ENCODE measurements around the gene ZNF385D. TPM values are rescaled to one million over a fixed set of nuclear protein-coding genes. Genes with fewer than 3 reads are reported as not detected.

The ZNF385D gene
- total RNA-seq, 1 experiment from 2014 or later, result not detected

- DNase-seq (ENCODE audit: low read depth, low spot score) (no peak), ATAC-seq (no peak)
- RAD21 ChIA-PET (ENCODE audit: low non-redundant PET in 1 of 2, low total read pairs in 2 of 2, uncharacterized antibody in 2 of 2, unreplicated experiment in 2 of 2), result no interaction called here
- POLR2A ChIA-PET, result no interaction called here
- Histone ChIP-seq H3K4me3 (replicated peaks in 1 of 2; ENCODE audit: low read depth in 1 of 2, low read length in 2 of 2) (no peak overlapping the region), H3K4me2 (ENCODE audit: low read length) (no peak overlapping the region), H3K79me2 (ENCODE audit: insufficient read depth, low read length) (no peaks in the 10 kb centered on the region), H2AFZ (ENCODE audit: low read depth, low read length, poor library complexity, severe bottlenecking) (no peak overlapping the region), H3K4me1 (ENCODE audit: control insufficient read depth in 1 of 2, insufficient read depth in 2 of 2, low read length in 2 of 2) (no peaks in the 10 kb centered on the region), H3K36me3 (ENCODE audit: control insufficient read depth in 1 of 2, insufficient read depth in 2 of 2, low read length in 2 of 2) (no peaks in the 10 kb centered on the region), H4K20me1 (ENCODE audit: insufficient read depth) (no peaks in the 10 kb centered on the region), H3K27ac (ENCODE audit: low read depth, low read length) (no peak overlapping the region), H3K27me3 (ENCODE audit: insufficient read depth, low read length) (no peaks in the 10 kb centered on the region), H3K9ac (ENCODE audit: low read length) (no peak overlapping the region), H3K9me3 (ENCODE audit: control insufficient read depth in 1 of 2, insufficient read depth in 1 of 2, low read depth in 1 of 2, low read length in 2 of 2) (peaks cover 0 to 22% of the 10 kb centered on the region in 2 experiments; a peak in 2 of 4 replicates), H3K9me2 (ENCODE audit: insufficient read depth) (no peaks in the 10 kb centered on the region)
- CTCF ChIA-PET, result no interaction called here
- intact Hi-C loops (cut with micrococcal nuclease), result no loop called here
- BruUV-seq (replicated peaks), result no TSS peak
- TF ChIP-seq ELF1 (IDR thresholded peaks at IDR 0.05; ENCODE audit: borderline replicate concordance, low read depth) (no peak), SP1 (IDR thresholded peaks at IDR 0.05; ENCODE audit: low read depth) (no peak), FOSL1 (IDR thresholded peaks at IDR 0.05; ENCODE audit: low read depth) (no peak)
Measured at GRCh38 chr3:21542656-21543379, 208.2 kb downstream of the ZNF385D start.

DNA sequence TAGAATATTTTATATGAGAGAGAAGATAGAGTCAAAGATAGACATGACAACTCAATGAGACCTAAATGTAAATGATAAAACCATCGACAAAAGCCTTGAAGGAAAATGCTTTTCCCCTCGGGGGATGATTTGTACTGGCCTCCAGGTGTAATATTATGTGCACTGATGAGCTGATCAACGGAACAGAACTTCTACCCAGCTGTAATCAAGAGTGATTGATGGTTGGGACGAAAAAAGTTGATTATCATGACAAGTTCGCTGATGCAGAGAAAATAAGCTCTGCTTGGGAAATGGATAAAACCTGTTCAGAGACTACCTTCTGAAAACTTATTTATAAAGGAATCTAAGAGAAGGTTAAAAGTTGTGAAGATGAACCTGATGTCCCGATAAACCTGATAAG is 210.7 kb downstream of the ZNF385D start:
- Histone ChIP-seq H3K9me3 (ENCODE audit: control insufficient read depth in 1 of 2, insufficient read depth in 1 of 2, low read depth in 1 of 2, low read length in 2 of 2) (peaks cover 0 to 27% of the 10 kb centered on the region in 2 experiments; a peak in 2 of 4 replicates), H2AFZ (ENCODE audit: low read depth, low read length, poor library complexity, severe bottlenecking) (no peak overlapping the region), H3K9me2 (ENCODE audit: insufficient read depth) (no peaks in the 10 kb centered on the region), H3K4me3 (replicated peaks in 1 of 2; ENCODE audit: low read depth in 1 of 2, low read length in 2 of 2) (no peak overlapping the region), H3K27ac (ENCODE audit: low read depth, low read length) (no peak overlapping the region), H3K36me3 (ENCODE audit: control insufficient read depth in 1 of 2, insufficient read depth in 2 of 2, low read length in 2 of 2) (no peaks in the 10 kb centered on the region), H3K4me2 (ENCODE audit: low read length) (no peak overlapping the region), H3K4me1 (ENCODE audit: control insufficient read depth in 1 of 2, insufficient read depth in 2 of 2, low read length in 2 of 2) (no peaks in the 10 kb centered on the region), H3K9ac (ENCODE audit: low read length) (no peak overlapping the region), H3K79me2 (ENCODE audit: insufficient read depth, low read length) (no peaks in the 10 kb centered on the region), H4K20me1 (ENCODE audit: insufficient read depth) (no peaks in the 10 kb centered on the region), H3K27me3 (ENCODE audit: insufficient read depth, low read length) (no peaks in the 10 kb centered on the region)
- ChIA-PET CTCF (no interaction called here), RAD21 (ENCODE audit: low non-redundant PET in 1 of 2, low total read pairs in 2 of 2, uncharacterized antibody in 2 of 2, unreplicated experiment in 2 of 2) (no interaction called here), POLR2A (no interaction called here)
- DNase-seq (ENCODE audit: low read depth, low spot score) (no peak), ATAC-seq (no peak)
- TF ChIP-seq, protein P1, sequence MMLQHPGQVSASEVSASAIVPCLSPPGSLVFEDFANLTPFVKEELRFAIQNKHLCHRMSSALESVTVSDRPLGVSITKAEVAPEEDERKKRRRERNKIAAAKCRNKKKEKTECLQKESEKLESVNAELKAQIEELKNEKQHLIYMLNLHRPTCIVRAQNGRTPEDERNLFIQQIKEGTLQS (IDR thresholded peaks at IDR 0.05), result no peak
- TF ChIP-seq SP1 (IDR thresholded peaks at IDR 0.05; ENCODE audit: low read depth), result no peak
- no peak for TF ChIP-seq CBX3 (IDR thresholded peaks at IDR 0.05; ENCODE audit: low read depth)
- no peak for TF ChIP-seq TCF7L2 (IDR thresholded peaks at IDR 0.05; ENCODE audit: borderline replicate concordance, extremely low read depth, insufficient read depth, insufficient read length)
- no peak for TF ChIP-seq ELF1 (IDR thresholded peaks at IDR 0.05; ENCODE audit: borderline replicate concordance, low read depth)
- TF ChIP-seq SRF (IDR thresholded peaks at IDR 0.05; ENCODE audit: low read depth), result no peak
- TF ChIP-seq FOSL1 (IDR thresholded peaks at IDR 0.05; ENCODE audit: low read depth), result no peak
- TF ChIP-seq REST (IDR thresholded peaks at IDR 0.05; ENCODE audit: low read depth), result no peak
- TF ChIP-seq RAD21 (IDR thresholded peaks at IDR 0.05; ENCODE audit: low read depth), result no peak
- no peak for TF ChIP-seq POLR2AphosphoS5 (IDR thresholded peaks at IDR 0.05; ENCODE audit: low read depth, low read length)
- TF ChIP-seq EZH2 (IDR thresholded peaks at IDR 0.05), result no peak
- no peak for TF ChIP-seq CEBPB (IDR thresholded peaks at IDR 0.05; ENCODE audit: low read depth)
- no peak for TF ChIP-seq EZH2phosphoT487 (IDR thresholded peaks at IDR 0.05; ENCODE audit: borderline replicate concordance)
- intact Hi-C loops (cut with micrococcal nuclease), result no loop called here
- BruUV-seq (replicated peaks), result no TSS peak

Measured in HCT116 (cell line).